CD4-positive, alpha-beta T cell treated with Interferon gamma for 1 hour (primary cell): ENCODE measurements around the gene KMT5B.

Source experiments
- DNase-seq: peaks from one replicate; pipeline ENCODE4 v3.0.0-alpha.2; 2020

The KMT5B gene

DNA sequence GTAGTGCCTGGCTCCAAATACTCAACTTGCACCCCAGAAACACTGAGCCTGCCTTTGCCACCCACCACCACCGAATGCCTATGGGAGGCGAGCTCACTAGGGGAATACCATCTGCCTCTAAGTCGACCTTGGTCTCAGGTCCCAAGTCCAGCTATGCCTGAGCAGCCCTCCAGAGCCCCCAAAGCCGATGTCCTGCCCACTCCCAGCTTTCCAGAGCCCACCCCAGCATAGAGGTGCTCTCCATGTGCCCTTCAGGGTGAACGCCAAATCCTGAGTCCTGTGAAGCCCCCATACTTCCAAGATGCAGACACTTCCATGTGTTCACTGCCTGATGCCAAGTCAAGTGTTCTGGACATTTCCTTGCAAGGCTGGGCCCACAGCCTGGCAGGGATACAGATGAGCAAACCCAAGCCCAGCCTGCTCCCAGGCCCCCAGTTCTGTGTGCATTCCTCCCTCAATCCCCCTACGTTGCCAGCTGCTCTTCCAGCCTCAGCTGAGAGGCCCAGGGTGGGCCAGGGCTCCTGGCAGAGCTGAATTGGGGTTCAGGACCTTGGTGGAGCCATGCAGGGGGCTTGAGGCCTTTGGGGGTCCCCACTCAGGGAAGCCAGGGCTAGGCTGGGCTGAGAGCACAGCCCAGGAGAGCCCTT, 2.6 kb upstream of the KMT5B start:
- no peak for DNase-seq

DNA sequence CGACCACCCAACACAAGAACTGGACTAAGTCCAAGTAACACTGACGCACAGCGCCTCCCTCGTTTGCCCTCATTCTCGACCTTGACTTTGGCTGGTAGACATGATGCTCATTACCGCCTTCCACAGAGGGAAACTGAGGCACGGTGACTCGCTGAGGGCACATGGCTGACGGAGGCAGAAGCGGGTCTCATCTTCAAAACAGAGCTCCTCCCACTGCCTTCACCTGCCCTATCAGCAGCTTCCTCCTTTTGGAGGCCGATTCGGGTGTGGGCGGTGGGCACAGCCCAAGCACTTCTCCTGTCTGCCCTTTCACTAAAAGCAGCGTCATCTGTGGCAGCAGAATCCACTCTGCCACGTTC, 2.0 kb upstream of the KMT5B start:
- peak; percentile 11 for DNase-seq

DNA sequence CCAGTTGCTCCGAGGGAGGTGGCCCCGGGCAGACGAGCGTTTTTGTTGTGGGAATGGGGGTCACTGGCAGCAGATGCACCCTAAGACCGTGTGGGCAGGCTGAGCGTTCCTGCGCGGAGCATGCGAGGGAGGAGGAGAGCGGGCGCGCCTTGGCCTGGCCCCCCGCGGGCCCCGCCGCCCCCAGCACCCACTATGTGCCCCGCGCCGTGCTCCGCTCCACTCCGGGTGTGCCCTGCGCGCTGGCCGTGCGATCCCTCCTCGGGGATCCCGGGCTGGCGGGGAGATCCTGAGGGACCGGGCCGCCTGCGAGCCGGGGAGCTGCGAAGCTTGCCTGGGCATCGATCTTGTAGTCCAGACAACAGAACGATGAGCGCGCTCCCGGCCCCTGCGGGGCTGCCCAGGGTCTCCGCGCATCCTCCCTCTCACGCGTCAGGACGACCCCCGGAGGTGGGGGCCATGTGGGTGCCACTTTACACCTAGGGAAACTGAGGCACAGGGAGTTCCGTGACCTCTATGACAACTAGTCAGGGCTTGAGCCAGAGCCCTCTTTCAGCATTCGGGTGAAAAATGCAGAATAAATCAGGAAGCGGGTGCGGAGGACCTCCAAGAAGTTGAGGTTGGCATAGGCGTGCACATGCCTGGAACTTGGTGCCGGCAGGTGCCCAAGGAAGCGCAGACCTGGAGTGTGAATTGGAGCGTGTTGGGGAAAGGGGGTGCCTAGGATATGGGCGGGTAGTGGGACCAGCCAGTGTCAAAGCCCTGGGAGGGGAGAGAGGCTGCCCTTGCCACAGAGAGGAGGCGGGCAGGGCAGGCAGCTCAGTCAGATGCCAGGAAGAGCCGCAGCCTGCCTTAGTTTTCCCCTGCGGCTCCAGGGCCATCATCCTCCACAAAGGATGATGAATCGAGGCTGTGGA, 1.3 kb upstream of the KMT5B start:
- no peak for DNase-seq

GRCh38 chr11:68213555-68214172, 568 bp upstream of the KMT5B start:
- DNase-seq: peak; percentile 81

- DNase-seq: peak; percentile 68
Measured at GRCh38 chr11:68212421-68213134, 518 bp downstream of the KMT5B start.

DNA sequence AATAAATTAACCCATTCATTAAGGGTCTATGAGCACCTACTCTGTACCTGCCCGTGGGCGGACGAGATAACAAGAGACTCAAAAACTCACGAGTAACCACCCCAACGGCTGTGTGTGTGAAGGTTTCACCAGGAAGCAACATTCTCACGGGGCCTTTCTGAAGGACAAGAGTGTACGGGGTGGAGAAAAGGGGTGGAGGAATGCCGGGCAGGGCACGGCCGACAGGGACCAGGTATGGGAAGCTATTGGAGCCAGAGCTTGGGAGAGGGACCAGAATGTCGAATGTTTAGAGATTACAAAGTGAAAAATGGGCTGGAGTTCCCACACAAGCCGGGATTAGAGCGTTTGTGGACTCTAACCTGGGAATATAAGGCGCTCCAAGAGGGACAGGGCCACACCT, 1.6 kb downstream of the KMT5B start:
- no peak for DNase-seq

DNA sequence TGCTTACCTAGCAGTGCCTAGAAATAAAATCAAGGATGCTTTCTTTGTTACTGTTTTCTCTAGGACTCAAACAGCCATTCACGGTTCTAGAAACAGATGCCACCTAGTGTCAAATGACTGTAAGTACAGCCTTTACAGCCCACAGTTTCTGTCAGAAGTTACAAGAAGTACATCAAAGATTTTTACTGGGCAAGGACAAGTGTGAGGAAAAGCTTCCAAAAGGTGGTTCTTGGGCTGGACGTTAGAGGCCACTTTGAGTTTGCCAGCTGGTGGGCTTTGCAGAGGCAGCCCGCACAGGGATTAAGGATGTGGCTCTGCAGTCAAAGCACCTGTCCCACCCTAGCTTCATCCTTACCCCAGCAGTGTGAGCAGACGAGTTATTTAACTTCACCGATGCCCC, 6.9 kb downstream of the KMT5B start:
- no peak for DNase-seq

- no peak for DNase-seq
Measured at GRCh38 chr11:68204402-68204801, 8.7 kb downstream of the KMT5B start.

- DNase-seq: no peak
Measured at GRCh38 chr11:68202165-68202564, 10.9 kb downstream of the KMT5B start.

- no peak for DNase-seq
Measured at GRCh38 chr11:68201492-68201891, 11.6 kb downstream of the KMT5B start.

- no peak for DNase-seq
Measured at GRCh38 chr11:68200639-68201038, 12.5 kb downstream of the KMT5B start.

GRCh38 chr11:68199295-68199987, 13.7 kb downstream of the KMT5B start:
- no peak for DNase-seq

DNA sequence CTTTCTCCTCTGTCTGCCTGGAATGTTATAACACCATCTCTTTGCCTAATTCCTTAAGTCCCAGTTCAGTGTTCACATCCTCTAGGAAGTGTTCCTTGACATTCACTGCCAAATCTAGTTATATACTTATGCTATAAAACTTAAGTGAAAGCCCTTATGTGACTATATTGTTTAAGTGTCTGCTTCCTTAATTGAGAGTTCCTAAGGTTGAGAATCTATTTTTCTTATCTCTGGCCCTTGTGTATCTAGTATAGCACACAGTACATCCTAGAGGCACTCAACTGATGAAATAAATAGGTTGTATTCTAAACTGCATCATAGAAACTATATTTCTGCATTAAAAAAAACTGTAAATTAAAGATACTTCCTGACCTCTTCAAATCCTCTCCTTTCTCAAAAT, 16.9 kb downstream of the KMT5B start:
- no peak for DNase-seq

GRCh38 chr11:68194675-68195294, 18.3 kb downstream of the KMT5B start:
- no peak for DNase-seq

DNA sequence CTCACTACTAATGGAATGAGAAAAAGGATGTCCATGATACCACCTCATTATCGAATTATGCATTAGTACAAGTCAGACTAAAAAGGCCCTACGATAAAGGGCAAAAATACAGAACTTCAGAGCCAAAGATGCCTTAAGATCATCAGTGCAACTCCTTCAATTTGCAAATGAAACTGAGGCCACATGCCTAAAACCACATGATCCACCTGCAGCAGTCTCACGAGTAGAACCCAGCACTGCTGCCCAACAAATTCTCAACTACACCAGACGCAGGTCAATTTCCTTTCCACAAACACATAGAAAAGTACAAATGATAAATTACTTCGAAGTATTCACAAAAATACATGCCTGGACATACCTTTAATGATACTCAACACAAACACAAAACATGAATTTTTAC, 20.1 kb downstream of the KMT5B start:
- DNase-seq: no peak

- DNase-seq: no peak
Measured at GRCh38 chr11:68191661-68192579, 21.2 kb downstream of the KMT5B start.

GRCh38 chr11:68189888-68190287, 23.2 kb downstream of the KMT5B start:
- no peak for DNase-seq

DNA sequence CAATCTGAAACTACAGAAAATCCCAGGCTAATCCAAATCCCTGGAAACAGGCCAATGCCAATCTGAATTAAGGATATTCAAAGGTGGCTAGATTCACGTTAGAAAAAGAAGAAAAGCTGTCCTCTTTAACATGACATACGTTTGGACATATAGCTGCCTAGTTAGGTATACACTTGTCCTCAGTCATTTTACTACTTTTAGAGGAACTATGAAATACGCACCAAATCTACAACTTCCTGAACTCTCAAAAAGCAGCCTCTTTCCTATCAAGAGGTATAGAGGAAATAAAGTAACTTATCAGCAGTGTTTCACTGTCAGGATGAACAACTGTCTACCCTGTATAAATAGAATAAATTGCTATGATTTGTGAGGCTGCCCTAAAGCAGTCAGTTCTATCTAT, 24.0 kb downstream of the KMT5B start:
- no peak for DNase-seq

- DNase-seq: no peak
Measured at GRCh38 chr11:68186061-68186460, 27.0 kb downstream of the KMT5B start.

DNA sequence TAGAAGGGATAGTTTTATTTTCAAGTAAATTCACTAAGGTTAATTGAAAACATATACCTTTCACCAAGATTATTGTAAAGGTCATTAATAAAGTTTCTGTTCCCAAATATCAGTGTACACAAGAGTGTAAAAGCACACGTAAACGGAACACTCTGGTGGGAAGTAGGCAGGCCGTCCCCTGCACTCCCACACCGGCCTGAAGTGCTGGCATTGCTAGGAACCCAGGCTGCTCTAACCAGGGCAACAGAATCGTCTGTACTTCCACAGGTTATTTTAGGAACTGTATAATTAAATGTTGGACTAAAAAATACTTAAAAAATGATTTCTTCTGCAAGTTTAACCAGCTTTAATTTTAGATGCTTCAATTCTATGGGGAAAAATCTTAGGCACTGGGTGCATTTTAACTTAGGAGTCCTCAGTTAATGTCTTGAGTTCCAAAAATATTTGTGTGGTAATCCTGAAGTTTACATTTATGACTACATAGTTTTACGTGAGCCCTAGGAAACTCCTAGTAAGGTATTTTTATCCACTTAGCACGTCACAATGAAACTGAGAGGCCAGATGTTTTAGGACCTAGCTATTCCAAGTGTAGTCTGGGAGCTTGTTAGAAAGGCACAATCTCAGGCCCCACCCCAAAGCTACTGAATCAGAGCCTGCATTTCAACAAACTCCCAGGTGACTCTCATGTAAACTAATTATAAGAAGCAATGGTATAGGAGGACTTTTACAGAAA, 31.2 kb downstream of the KMT5B start:
- DNase-seq: no peak
